CD4-positive, alpha-beta T cell treated with Interleukin-10 for 1 hour (primary cell): ENCODE results near the gene FOXP2.

Source experiments
- DNase-seq: peaks from one replicate; pipeline ENCODE4 v3.0.0-alpha.2; 2020

The FOXP2 gene

GRCh38 chr7:114660126-114660486 lies 245.5 kb downstream of the FOXP2 start:
- DNase-seq, result no peak

- no peak for DNase-seq
These were observed 246.1 kb downstream of the FOXP2 start for GRCh38 chr7:114660753-114661152.

DNA sequence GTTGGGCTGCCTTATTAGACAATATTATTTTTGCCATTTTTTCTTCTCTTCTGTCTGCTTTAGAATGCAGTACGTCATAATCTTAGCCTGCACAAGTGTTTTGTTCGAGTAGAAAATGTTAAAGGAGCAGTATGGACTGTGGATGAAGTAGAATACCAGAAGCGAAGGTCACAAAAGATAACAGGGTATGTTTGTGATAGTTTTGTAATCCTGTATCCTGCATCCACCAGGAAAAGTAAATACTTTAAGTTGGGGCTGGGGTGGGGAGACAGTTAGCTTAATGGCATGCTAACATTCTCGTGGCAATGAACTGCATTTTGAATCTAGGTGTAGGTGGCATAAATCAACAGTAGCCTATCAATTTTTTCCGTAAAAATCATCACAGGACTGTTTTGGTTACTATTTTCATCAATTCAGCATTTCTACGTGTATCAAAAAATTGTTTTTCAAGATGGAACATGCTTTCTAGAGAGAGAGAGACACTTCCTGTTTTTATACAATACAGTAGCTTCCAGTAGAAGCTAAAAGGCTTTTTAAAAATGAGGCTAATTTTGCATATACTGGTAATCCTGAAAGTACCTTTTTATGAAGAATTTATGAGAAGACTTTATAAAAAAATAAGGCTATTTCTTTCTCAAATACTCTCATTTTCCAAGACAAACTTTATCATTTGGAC lies 247.5 kb downstream of the FOXP2 start:
- DNase-seq, result no peak

DNA sequence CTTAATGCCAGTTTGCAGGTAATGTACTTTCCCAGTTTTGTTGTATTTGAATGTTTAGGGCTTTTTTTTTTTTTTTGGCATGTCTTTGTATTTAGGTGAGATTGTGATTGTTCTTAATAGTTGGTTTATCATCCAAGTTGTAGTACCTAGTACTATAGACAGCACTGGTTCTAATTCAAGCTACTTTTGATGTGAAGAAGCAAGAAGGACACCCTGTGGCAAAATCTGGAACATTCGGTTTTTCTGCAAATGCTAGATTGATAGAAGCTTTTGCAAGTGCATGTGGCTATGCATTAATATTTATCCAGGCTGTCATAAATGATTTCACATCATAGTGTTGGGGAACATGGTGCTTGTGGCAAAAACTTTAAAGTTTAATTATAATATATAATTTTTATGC lies 248.9 kb downstream of the FOXP2 start:
- DNase-seq, result no peak

DNA sequence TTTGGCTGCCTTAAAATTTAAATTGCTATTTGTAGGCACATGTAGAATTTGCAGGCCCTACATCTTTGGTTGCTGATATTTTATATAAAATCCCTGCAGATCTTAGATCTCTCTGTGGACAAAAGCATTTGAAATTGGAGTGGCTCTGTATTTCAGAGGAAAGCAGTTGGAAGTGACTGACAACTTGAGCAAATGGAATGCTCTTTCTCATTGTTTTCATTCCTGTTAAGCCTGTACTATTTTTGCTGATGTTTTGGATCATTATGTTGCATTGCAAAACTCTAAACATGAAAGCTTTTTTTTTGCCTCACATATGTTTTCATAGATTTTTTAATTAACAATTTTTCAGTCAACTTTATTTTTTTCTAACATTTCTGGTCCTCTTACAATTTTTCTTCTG lies 256.1 kb downstream of the FOXP2 start:
- DNase-seq, result no peak

- DNase-seq, result no peak
These were observed 257.0 kb downstream of the FOXP2 start for GRCh38 chr7:114671563-114672123.

GRCh38 chr7:114678116-114678515 lies 263.5 kb downstream of the FOXP2 start:
- no peak for DNase-seq

DNA sequence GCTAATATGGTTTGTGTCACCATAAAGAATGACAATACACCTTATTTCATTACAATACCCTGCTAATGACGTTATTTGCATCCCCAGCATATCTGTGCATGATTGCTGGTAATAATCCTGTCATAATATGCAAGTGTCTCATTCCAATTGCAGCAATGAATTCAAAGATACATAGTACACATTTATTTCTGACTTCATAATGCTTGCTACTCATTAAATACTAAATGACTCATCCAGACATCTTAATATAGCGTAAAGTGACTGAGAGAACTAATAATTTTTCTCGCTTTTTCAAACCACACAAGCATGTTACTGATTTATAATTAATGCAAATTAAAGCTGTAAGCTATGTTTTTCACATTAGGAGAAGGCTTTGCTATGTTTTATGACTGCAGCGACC lies 272.6 kb downstream of the FOXP2 start:
- no peak for DNase-seq

DNA sequence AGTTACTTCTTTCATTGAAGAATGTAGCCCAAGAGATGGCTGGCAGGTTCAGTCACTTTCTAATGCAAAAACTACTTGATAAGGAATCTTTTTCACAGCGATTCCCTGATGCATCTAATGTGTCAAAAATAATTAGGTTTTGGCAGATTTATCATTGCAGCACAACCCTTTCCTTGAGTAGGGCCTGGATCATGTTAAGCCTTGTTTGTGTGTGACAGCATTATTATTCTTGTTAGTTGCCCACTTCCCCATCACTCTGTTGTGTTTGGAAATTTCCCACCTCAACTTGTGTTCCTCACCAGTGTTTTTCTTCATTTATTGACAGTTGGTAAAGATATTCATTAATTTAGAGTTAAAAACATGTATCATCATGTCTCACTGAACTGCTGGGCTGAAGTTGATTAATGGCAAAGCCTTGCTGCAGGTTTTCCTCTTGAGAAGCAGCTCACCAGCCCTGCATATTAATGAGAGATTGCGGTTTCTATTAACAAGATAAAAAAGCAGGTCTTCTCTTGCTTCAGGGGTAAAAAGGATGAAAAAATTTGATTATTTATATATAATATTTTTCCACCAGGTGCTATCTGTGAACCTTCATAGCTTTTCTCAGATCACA lies 273.9 kb downstream of the FOXP2 start:
- no peak for DNase-seq

- no peak for DNase-seq
These were observed 274.8 kb downstream of the FOXP2 start for GRCh38 chr7:114689406-114689805.

DNA sequence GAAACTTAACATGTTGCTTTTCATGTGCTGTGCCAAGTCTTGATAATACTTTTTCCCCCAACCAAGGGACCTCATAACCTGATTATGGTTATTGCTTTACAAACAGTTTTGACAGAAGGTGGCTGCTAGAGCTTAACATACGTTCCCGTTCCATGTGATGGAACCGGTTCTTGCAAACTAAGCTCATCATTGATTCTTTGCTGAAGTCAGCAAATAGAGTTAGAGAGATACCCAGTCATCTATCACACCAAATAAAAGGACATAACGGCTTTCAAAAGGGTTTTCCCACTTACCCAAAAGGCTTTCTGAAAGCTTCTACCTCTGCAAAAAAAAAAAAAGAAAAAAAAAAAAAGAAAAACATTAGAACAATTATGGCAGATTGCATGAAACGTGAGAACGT lies 277.0 kb downstream of the FOXP2 start:
- DNase-seq, result no peak

DNA sequence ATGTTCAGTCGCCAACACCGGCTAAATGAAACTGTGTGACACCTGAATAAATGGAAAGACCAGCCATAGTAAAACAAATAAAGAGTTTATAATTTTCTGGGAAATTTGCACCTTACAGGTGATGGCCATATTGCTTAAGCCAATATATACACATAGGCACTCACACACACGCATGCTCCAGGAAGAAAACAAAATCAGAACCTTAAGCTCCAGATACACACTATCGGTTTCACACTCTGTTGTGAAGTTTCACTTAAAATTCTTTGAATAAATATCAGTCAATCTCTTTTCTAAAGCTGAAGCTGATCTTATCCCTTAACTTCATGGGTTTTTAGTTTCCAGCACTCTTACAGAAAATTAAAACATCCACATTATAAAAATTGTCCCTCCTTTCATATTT lies 280.6 kb downstream of the FOXP2 start:
- no peak for DNase-seq

DNA sequence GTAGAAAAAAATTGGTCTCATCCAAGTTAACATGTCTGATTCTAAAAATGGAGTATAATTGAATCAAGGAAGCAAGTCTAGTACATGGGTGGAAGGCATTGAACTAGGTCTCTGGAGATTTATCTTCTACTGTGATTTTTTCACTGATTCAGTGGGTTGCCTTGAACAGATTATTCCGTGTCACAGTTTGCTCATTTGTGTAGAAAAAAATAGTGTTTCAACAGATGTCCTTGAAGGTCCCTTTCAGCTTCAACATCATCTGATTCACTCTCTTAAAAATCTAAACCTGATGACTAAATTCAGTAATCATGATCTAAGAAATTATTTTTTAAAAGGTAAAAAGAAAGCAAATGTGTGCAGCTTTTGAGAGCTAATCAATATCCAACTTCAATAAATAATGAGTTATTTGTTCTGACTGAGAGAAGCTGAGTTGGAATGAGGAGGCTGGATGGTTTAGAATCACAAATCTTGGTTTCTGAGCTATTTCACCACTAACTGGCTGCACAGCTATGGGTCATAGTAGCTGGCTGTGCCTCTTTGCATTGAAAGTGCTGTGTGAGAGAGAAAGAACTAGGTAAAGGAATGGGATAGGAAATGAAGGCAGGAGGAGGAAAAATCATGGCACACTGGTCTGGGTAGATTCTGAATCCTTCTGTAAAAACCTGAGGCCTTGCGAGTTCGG lies 285.8 kb downstream of the FOXP2 start:
- no peak for DNase-seq

- no peak for DNase-seq
These were observed 289.1 kb downstream of the FOXP2 start for GRCh38 chr7:114703677-114704076.

- no peak for DNase-seq
These were observed 294.0 kb downstream of the FOXP2 start for GRCh38 chr7:114708646-114709045.

- no peak for DNase-seq
These were observed 295.9 kb downstream of the FOXP2 start for GRCh38 chr7:114710499-114710898.

GRCh38 chr7:114711241-114711640 lies 296.6 kb downstream of the FOXP2 start:
- DNase-seq, result no peak

DNA sequence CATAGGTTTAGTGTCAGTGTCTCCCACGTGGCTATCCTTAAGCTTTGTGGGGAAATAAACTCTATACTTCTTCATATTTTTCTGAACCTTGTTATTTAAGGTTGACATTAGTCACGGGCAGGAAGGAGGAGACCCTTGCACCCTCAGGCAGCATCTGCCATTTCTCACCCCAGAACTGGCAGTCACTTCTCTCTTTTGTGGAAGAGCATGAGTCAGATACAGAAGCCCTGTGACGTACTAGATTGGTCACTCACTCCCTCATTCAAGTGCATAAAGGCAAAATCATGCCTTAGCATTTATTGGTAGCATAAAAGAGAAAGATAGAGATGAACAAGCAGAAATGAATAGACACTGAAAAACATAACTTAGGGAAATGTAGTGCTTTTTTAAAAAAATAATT lies 301.3 kb downstream of the FOXP2 start:
- DNase-seq, result no peak

GRCh38 chr7:114718861-114719260 lies 304.2 kb downstream of the FOXP2 start:
- no peak for DNase-seq

DNA sequence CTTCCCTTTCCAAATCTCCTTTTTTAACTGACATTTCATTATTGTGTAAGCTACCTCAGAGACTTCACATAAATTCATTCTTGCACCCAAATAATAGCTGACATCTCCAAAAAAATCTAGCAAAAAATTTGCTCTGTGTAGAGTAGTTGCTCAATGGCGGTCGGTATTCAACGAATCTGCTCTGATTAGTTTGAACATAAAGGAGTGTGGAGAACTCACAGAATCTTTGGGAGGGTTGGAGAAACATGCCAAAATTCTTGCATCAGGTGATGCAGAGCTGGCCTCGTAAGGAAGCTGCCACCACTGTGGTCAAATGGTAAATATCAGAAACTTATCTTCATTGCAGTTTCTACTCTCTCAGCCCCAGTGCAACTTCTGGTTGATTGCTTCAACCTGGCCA lies 306.1 kb downstream of the FOXP2 start:
- no peak for DNase-seq

- no peak for DNase-seq
These were observed 307.9 kb downstream of the FOXP2 start for GRCh38 chr7:114722562-114722961.

DNA sequence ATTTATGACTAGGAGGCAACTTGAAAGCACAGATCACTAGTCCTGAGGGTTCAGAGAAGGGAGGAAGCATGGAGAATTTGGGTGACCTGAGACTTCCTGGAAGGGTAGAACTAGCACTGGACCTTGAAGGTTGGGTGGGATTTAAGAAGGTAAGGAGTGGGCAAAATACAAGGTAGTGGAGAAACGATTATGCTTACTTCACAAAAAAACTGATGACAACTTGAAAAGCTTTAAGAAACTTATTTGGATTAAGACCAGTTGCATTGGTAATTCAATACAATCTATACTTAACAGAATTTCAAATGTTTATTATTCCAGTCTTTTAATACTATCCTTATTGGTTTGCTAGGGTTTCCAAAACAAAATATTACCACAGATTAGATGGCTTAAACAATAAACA lies 308.7 kb downstream of the FOXP2 start:
- DNase-seq, result no peak

GRCh38 chr7:114740095-114740494 lies 325.5 kb downstream of the FOXP2 start:
- DNase-seq, result no peak

GRCh38 chr7:114740941-114741340 lies 326.3 kb downstream of the FOXP2 start:
- DNase-seq, result no peak
